ENCODE data around the gene ALDH1A3.

ALDH1A3 gene

GRCh38 chr15:100859970-100860828 lies 19.4 kb upstream of the ALDH1A3 start:
- DNase-seq: no peak

- DNase-seq: no peak
Observed at GRCh38 chr15:100860829-100861510, 18.7 kb upstream of the ALDH1A3 start.

GRCh38 chr15:100861511-100861991 lies 18.1 kb upstream of the ALDH1A3 start:
- no peak for DNase-seq

- no peak for DNase-seq
Observed at GRCh38 chr15:100862162-100862561, 17.5 kb upstream of the ALDH1A3 start.

GRCh38 chr15:100863075-100863795 lies 16.4 kb upstream of the ALDH1A3 start:
- no peak for DNase-seq

GRCh38 chr15:100863796-100864267 lies 15.8 kb upstream of the ALDH1A3 start:
- DNase-seq: no peak

- no peak for DNase-seq
Observed at GRCh38 chr15:100866386-100867330, 13.0 kb upstream of the ALDH1A3 start.

GRCh38 chr15:100867433-100867832 lies 12.2 kb upstream of the ALDH1A3 start:
- no peak for DNase-seq

GRCh38 chr15:100869151-100869999 lies 10.3 kb upstream of the ALDH1A3 start:
- peak in 1 of 2 donors; percentile 29 for DNase-seq

GRCh38 chr15:100873029-100873677 lies 6.5 kb upstream of the ALDH1A3 start:
- DNase-seq: peak; percentile 90 to 94

GRCh38 chr15:100875495-100875894 lies 4.1 kb upstream of the ALDH1A3 start:
- no peak for DNase-seq

GRCh38 chr15:100875976-100876375 lies 3.7 kb upstream of the ALDH1A3 start:
- no peak for DNase-seq

GRCh38 chr15:100877551-100877950 lies 2.1 kb upstream of the ALDH1A3 start:
- no peak for DNase-seq

GRCh38 chr15:100878130-100878529 lies 1.5 kb upstream of the ALDH1A3 start:
- no peak for DNase-seq

- DNase-seq: no peak
Observed at GRCh38 chr15:100878648-100879047, 983 bp upstream of the ALDH1A3 start.

- DNase-seq: no peak
Observed at GRCh38 chr15:100879061-100879463, 569 bp upstream of the ALDH1A3 start.

- no peak for DNase-seq
Observed at GRCh38 chr15:100880139-100880896, 687 bp downstream of the ALDH1A3 start.

- no peak for DNase-seq
Observed at GRCh38 chr15:100880897-100881242, 1.2 kb downstream of the ALDH1A3 start.

- DNase-seq: no peak
Observed at GRCh38 chr15:100881573-100882336, 2.1 kb downstream of the ALDH1A3 start.

Data from inflammatory macrophage (primary cell).